D721Med (cell line): ENCODE measurements around the gene CDH4.

ENCODE experiments used
- DNase-seq: peaks from one replicate; pipeline ENCODE4 v3.0.0; 2011; ENCODE audit warnings: low spot score; ENCODE audit not compliant: insufficient read length
- FAIRE-seq: peaks from 2 replicates; lab custom pipeline; 2011; peaks lifted over from hg19 to GRCh38; lab: Jason Lieb, UNC
- CTCF ChIP-seq: IDR thresholded peaks from 2 replicates; pipeline ENCODE4 v1.5.1; 2012; ENCODE audit warnings: mild to moderate bottlenecking, control low read depth; ENCODE audit not compliant: insufficient read depth; ENCODE audit errors: missing control alignments

CDH4 gene

GRCh38 chr20:61643656-61644377 is 391.8 kb downstream of the CDH4 start:
- TF ChIP-seq CTCF: no peak
- no peak for DNase-seq
- FAIRE-seq: no peak

- no peak for FAIRE-seq
- no peak for TF ChIP-seq CTCF
- no peak for DNase-seq
Observed at GRCh38 chr20:61644378-61645076, 392.5 kb downstream of the CDH4 start.

- no peak for DNase-seq
- FAIRE-seq: no peak
- no peak for TF ChIP-seq CTCF
Observed at GRCh38 chr20:61645732-61646131, 393.7 kb downstream of the CDH4 start.

- DNase-seq: no peak
- no peak for FAIRE-seq
- no peak for TF ChIP-seq CTCF
Observed at GRCh38 chr20:61646453-61646852, 394.4 kb downstream of the CDH4 start.

- no peak for TF ChIP-seq CTCF
- FAIRE-seq (no peak), DNase-seq (no peak)
Observed at GRCh38 chr20:61646986-61647385, 394.9 kb downstream of the CDH4 start.

- no peak for FAIRE-seq
- TF ChIP-seq CTCF: no peak
- DNase-seq: no peak
Observed at GRCh38 chr20:61647702-61648101, 395.6 kb downstream of the CDH4 start.
